ENCODE data around the gene PCSK1N. TPM values are rescaled to one million over a fixed set of nuclear protein-coding genes. Genes with fewer than 3 reads are reported as not detected.
"Not testable (repeated sequence)": the region's sequence is repeated elsewhere in the genome, so short reads cannot be mapped to it uniquely, and the experiment has no call there.

The PCSK1N gene
- total RNA-seq, 3 donors from 2014 or later, result 11.1 to 19.7 (median 13.8) TPM

DNA sequence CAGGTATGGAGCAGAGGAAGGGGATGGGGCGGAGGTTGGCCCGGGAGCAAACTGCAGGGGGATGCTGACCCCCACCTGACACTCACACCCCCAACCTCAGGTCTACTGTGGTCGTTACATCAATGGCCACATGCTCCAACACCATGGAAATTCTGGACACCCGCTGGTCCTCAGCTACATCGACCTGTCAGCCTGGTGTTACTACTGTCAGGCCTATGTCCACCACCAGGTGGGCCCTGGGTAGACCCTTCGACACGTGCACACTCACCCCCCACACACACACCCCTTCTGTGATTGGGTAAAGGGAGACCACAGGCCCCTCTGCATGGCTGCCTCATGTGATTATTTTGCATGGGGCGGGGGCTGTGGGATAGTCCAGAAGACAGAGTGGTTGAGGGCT is 11.3 kb downstream of the PCSK1N start:
- H3K4me3 ChIP-seq, result no peak overlapping the region
- intact Hi-C loops (cut with DNase I, micrococcal nuclease), result no loop called here
- DNase-seq (no peak), ATAC-seq (no peak)
- no peaks in the 10 kb centered on the region for H3K9me3 ChIP-seq
- TF ChIP-seq, protein P1, sequence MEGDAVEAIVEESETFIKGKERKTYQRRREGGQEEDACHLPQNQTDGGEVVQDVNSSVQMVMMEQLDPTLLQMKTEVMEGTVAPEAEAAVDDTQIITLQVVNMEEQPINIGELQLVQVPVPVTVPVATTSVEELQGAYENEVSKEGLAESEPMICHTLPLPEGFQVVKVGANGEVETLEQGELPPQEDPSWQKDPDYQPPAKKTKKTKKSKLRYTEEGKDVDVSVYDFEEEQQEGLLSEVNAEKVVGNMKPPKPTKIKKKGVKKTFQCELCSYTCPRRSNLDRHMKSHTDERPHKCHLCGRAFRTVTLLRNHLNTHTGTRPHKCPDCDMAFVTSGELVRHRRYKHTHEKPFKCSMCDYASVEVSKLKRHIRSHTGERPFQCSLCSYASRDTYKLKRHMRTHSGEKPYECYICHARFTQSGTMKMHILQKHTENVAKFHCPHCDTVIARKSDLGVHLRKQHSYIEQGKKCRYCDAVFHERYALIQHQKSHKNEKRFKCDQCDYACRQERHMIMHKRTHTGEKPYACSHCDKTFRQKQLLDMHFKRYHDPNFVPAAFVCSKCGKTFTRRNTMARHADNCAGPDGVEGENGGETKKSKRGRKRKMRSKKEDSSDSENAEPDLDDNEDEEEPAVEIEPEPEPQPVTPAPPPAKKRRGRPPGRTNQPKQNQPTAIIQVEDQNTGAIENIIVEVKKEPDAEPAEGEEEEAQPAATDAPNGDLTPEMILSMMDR (IDR thresholded peaks at IDR 0.05), result no peak
- H3K4me1 ChIP-seq (ENCODE audit: low read depth), result no peaks in the 10 kb centered on the region
- no peaks in the 10 kb centered on the region for H3K36me3 ChIP-seq (ENCODE audit: low read depth)

DNA sequence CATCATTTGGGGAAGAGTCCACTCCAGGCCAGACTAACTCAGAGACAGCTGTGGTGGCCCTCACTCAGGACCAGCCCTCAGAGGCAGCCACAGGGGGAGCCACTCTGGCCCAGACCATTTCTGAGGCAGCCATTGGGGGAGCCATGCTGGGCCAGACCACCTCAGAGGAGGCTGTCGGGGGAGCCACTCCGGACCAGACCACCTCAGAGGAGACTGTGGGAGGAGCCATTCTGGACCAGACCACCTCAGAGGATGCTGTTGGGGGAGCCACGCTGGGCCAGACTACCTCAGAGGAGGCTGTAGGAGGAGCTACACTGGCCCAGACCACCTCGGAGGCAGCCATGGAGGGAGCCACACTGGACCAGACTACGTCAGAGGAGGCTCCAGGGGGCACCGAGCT is 12.4 kb downstream of the PCSK1N start:
- DNase-seq, result no peak
- TF ChIP-seq, protein P1 (IDR thresholded peaks at IDR 0.05), result no peak
- intact Hi-C loops (cut with DNase I, micrococcal nuclease), result no loop called here

DNA sequence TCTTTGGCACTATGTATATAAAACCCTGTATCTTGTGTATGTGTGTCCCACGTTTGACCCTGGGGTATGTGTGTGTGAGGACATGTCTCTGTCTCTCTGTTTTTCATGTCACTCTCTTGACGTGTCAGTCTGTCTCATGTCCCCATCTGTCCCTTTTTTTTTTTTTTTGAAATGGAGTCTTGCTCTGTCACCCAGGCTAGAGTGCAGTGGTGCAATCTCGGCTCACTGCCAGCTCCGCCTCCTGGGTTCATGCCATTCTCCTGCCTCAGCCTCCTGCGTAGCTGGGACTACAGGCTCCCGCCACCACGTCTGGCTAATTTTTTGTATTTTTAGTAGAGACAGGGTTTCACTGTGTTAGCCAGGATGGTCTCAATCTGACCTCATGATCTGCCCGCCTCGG is 16.0 kb downstream of the PCSK1N start:
- H3K4me1 ChIP-seq (ENCODE audit: low read depth); H3K36me3 ChIP-seq (ENCODE audit: low read depth); ATAC-seq; H3K4me3 ChIP-seq; intact Hi-C loops (cut with DNase I, micrococcal nuclease); H3K9me3 ChIP-seq; DNase-seq: not testable (repeated sequence)

More for the DNA sequence above, 12.4 kb downstream of the PCSK1N start:
- H3K4me1 ChIP-seq (ENCODE audit: low read depth), result no peaks in the 10 kb centered on the region
- no peaks in the 10 kb centered on the region for H3K36me3 ChIP-seq (ENCODE audit: low read depth)
- no peak overlapping the region for H3K4me3 ChIP-seq
- ATAC-seq, result no peak
- H3K9me3 ChIP-seq, result no peaks in the 10 kb centered on the region

DNA sequence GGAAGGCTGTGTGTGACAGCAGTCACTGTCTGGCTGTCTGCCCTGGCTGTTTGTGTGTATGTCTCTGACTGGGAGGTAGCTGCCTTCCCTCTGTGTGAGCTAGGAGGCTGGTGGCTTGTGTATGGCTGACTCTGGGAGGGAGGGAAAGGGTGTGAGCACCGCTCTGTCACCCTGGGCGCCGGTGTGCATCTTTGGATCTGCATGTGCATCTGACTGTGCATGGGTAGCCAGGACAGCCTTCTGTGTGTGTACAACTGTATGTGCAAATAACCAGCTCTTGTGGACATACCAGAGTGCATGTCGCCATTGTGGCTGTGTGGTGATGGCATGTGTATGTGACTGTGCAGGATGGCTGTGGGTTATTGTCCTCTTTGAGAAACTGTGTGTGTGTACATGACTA is 16.5 kb downstream of the PCSK1N start:
- ATAC-seq (peak; percentile 11), DNase-seq (no peak)
- Histone ChIP-seq H3K9me3 (no peaks in the 10 kb centered on the region), H3K4me1 (ENCODE audit: low read depth) (no peaks in the 10 kb centered on the region), H3K36me3 (ENCODE audit: low read depth) (no peaks in the 10 kb centered on the region), H3K4me3 (no peak overlapping the region)
- TF ChIP-seq, protein P1 (IDR thresholded peaks at IDR 0.05), result no peak
- intact Hi-C loops (cut with DNase I, micrococcal nuclease), result no loop called here

DNA sequence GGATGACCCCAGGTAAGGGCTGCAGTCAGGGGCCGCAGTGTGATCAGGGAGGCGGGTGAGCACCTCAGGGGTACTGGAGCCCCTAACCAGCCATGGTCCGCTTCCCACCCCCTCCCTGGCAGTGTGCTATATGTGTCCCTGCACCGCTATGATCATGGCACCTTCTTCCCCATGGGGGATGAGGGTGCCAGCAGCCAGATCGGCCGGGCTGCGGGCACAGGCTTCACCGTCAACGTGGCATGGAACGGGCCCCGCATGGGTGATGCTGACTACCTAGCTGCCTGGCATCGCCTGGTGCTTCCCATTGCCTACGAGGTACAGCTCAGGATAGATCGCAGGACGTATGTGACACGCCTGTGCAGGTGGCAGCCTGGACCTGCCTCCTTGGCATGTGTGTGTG is 17.3 kb downstream of the PCSK1N start:
- intact Hi-C loops (cut with DNase I, micrococcal nuclease), result no loop called here
- TF ChIP-seq, protein P1 (IDR thresholded peaks at IDR 0.05), result no peak
- Histone ChIP-seq H3K36me3 (ENCODE audit: low read depth) (no peaks in the 10 kb centered on the region), H3K4me3 (no peak overlapping the region), H3K4me1 (ENCODE audit: low read depth) (no peaks in the 10 kb centered on the region), H3K9me3 (no peaks in the 10 kb centered on the region)
- ATAC-seq, result no peak
- DNase-seq, result no peak

DNA sequence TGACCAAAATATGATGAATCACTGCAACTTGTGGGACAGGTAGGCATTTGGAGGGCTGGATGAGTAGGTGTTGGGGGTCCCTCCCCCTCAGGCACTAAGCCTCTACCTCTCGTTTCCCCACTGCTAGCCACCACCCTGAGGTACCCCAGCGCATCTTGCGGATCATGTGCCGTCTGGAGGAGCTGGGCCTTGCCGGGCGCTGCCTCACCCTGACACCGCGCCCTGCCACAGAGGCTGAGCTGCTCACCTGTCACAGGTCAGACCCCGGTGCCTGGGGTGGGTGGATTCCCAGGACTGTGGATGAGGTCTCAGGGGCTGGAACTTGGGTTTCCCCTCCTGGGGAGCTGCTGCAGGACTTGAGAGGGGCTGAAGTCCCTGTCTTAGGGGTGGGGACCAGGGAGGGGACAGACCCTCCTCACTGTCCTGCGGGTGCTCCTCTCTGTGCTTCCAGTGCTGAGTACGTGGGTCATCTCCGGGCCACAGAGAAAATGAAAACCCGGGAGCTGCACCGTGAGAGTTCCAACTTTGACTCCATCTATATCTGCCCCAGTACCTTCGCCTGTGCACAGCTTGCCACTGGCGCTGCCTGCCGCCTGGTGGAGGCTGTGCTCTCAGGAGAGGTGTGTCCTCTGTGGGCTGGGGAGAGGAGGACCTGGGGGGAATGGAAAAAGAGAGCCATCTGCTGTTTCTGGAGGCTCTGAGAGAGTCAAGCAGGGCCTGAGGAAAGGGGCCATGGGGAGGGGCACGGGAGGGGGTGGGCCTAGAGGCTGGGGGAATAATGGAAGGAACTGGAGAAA is 19.2 kb downstream of the PCSK1N start:
- ATAC-seq (no peak), DNase-seq (no peak)
- TF ChIP-seq, protein P1 (IDR thresholded peaks at IDR 0.05), result no peak
- no peak overlapping the region for H3K4me3 ChIP-seq
- H3K36me3 ChIP-seq (ENCODE audit: low read depth), result no peaks in the 10 kb centered on the region
- H3K4me1 ChIP-seq (ENCODE audit: low read depth), result no peaks in the 10 kb centered on the region
- no peaks in the 10 kb centered on the region for H3K9me3 ChIP-seq
- intact Hi-C loops (cut with DNase I, micrococcal nuclease), result no loop called here

Data from mucosa of descending colon (tissue), 3 donors.